GM19372 (cell line): Measurements from ENCODE around the gene PRAMEF10.
"Not testable (repeated sequence)": the region's sequence is repeated elsewhere in the genome, so short reads cannot be mapped to it uniquely, and the experiment has no call there.

Source experiments
- ATAC-seq: cut with Tn5 transposase; IDR thresholded peaks from one replicate; pipeline ENCODE4 v1.9.1; 2021; ENCODE audit warnings: mild to moderate bottlenecking, low read depth, moderate library complexity; ENCODE audit not compliant: unreplicated experiment

PRAMEF10 gene

GRCh38 chr1:12898170-12898569, at the start of gene PRAMEF10:
Gene PRAMEF10, minus strand, starts transcription at chr1:12898270. Its CDS starts 2,423 bp downstream, at chr1:12895847.
- not testable (repeated sequence) for ATAC-seq

- not testable (repeated sequence) for ATAC-seq
Measured at GRCh38 chr1:12947480-12947879, 49.4 kb upstream of the PRAMEF10 start, which contains the start of gene PRAMEF6. Gene PRAMEF6, minus strand, starts transcription at chr1:12947580. Its CDS starts 5,062 bp downstream, at chr1:12942518.

- not testable (repeated sequence) for ATAC-seq
Measured at GRCh38 chr1:12924368-12924767, 26.3 kb upstream of the PRAMEF10 start.

GRCh38 chr1:12921749-12922148, 23.7 kb upstream of the PRAMEF10 start:
- ATAC-seq: not testable (repeated sequence)

GRCh38 chr1:12916310-12916709, 18.2 kb upstream of the PRAMEF10 start, which contains the start of gene PRAMEF7:
Gene PRAMEF7, plus strand, starts transcription at chr1:12916610. Its CDS starts 1,083 bp downstream, at chr1:12917693.
- ATAC-seq: not testable (repeated sequence)

GRCh38 chr1:12903793-12904572, 5.9 kb upstream of the PRAMEF10 start:
- not testable (repeated sequence) for ATAC-seq

GRCh38 chr1:12899186-12899585, 1.1 kb upstream of the PRAMEF10 start:
- ATAC-seq: not testable (repeated sequence)

GRCh38 chr1:12886101-12886500, 12.0 kb downstream of the PRAMEF10 start, which contains the start of gene PRAMEF4:
Gene PRAMEF4, minus strand, starts transcription at chr1:12886201. Its CDS starts 2,807 bp downstream, at chr1:12883394.
- not testable (repeated sequence) for ATAC-seq

GRCh38 chr1:12878453-12878852, 19.6 kb downstream of the PRAMEF10 start:
- not testable (repeated sequence) for ATAC-seq

- ATAC-seq: not testable (repeated sequence)
Measured at GRCh38 chr1:12863131-12863880, 34.8 kb downstream of the PRAMEF10 start.

- ATAC-seq: not testable (repeated sequence)
Measured at GRCh38 chr1:12856786-12857185, 41.3 kb downstream of the PRAMEF10 start, which contains the start of gene PRAMEF2. Gene PRAMEF2, plus strand, starts transcription at chr1:12857086. Its CDS starts 1,924 bp downstream, at chr1:12859010.

GRCh38 chr1:12851779-12852178, 46.3 kb downstream of the PRAMEF10 start:
- ATAC-seq: no peak

- not testable (repeated sequence) for ATAC-seq
Measured at GRCh38 chr1:12848620-12849019, 49.5 kb downstream of the PRAMEF10 start, which contains the start of gene HNRNPCL1. Gene HNRNPCL1, minus strand, starts transcription at chr1:12848720. Its CDS starts 431 bp downstream, at chr1:12848289.
